ENCODE measurements around the gene ZSWIM1. TPM values are rescaled to one million over a fixed set of nuclear protein-coding genes. Genes with fewer than 3 reads are reported as not detected.

The ZSWIM1 gene
- 10 to 100 TPM in 6 of 10 donors, 1 to 10 TPM in 4; 9.2 to 12.0 (median 10.4) TPM for total RNA-seq
- 1 to 10 TPM; 3.8 to 4.9 TPM for polyA plus RNA-seq
- long read RNA-seq, donor 1 = 0 reads
- long read RNA-seq, donor 2, partial matches to known transcripts = 0 of 1 reads
- long read RNA-seq, donor 2, other reads (novel, unspliced or antisense) = 1 of 1 reads
- long read RNA-seq, donor 3, partial matches to known transcripts = 2 of 2 reads
- long read RNA-seq, donor 3, other reads (novel, unspliced or antisense) = 0 of 2 reads

- no peaks in the 10 kb centered on the region for H3K9me3 ChIP-seq
- peak; percentile 99 for DNase-seq
- peaks cover 0 to 31% (median 21%) of the 10 kb centered on the region in 9 donors for H3K4me1 ChIP-seq
- ATAC-seq = peak; percentile 95 to 99 (median 98)
- intact Hi-C loops (cut with DNase I) = loop anchor here in 3 of 10 donors (10.0 kb wide), 3 partner anchors 46 to 84 kb away; partner anchors contain the start of gene SNX21 (in 1 of the 3)
- H3K27ac ChIP-seq = peak within 1 kb of the TSS; percentile 47 to 90 (median 83)
- no peak for TF ChIP-seq CTCF (IDR thresholded peaks at IDR 0.05)
- H3K27me3 ChIP-seq = no peaks in the 10 kb centered on the region
- H3K4me3 ChIP-seq = peak within 1 kb of the TSS; percentile 57 to 79 (median 68)
- WGBS, 2 donors = 0 to 1% methylated on average over 23 of the region's 23 CpGs
- peaks cover 0 to 74% (median 28%) of the 10 kb centered on the region in 9 donors for H3K36me3 ChIP-seq
Measured at GRCh38 chr20:45880988-45881788, at the start of gene ZSWIM1. TSS of gene ZSWIM1 (plus strand) at chr20:45881227. CDS start at chr20:45882593, 1,366 bp downstream.

GRCh38 chr20:45832619-45833018, 48.4 kb upstream of the ZSWIM1 start:
- intact Hi-C loops (cut with DNase I) = loop anchor here in 3 of 10 donors (10.0 kb wide), 3 partner anchors 52 to 142 kb away; partner anchors contain the start of genes SPATA25 (in 1 of the 3), ZNF335 (in 1 of the 3) and ZSWIM1 (in 1 of the 3)
- Histone ChIP-seq H3K27ac (peak overlapping the region; percentile 78 to 99 (median 95)), H3K4me3 (peak overlapping the region in 4 of 10 donors; percentile 73 to 90 (median 79)), H3K4me1 (peaks cover 7 to 57% (median 39%) of the 10 kb centered on the region in 9 donors), H3K9me3 (no peaks in the 10 kb centered on the region), H3K27me3 (no peaks in the 10 kb centered on the region), H3K36me3 (peaks cover 0 to 22% (median 0%) of the 10 kb centered on the region in 9 donors)
- no peak for ATAC-seq
- TF ChIP-seq CTCF (IDR thresholded peaks at IDR 0.05) = no peak
- no peak for DNase-seq
- WGBS, 2 donors = 88 to 96% methylated on average over 4 of the region's 4 CpGs

- no peaks in the 10 kb centered on the region for H3K9me3 ChIP-seq
- 4% methylated on average over 33 to 35 of the region's 35 CpGs for WGBS, 2 donors
- H3K4me3 ChIP-seq = peak within 1 kb of the TSS; percentile 49 to 90 (median 75)
- ATAC-seq (peak; percentile 88 to 92 (median 89)), DNase-seq (peak; percentile 89 to 92)
- TF ChIP-seq CTCF (IDR thresholded peaks at IDR 0.05) = no peak
- intact Hi-C loops (cut with DNase I) = loop anchor here in 3 of 10 donors (10.0 kb wide), 3 partner anchors 52 to 142 kb away; partner anchors contain the start of genes SPATA25 (in 1 of the 3), ZNF335 (in 1 of the 3) and ZSWIM1 (in 1 of the 3)
- peaks cover 0 to 28% (median 0%) of the 10 kb centered on the region in 9 donors for H3K36me3 ChIP-seq
- no peaks in the 10 kb centered on the region for H3K27me3 ChIP-seq
- H3K4me1 ChIP-seq = peaks cover 7 to 59% (median 39%) of the 10 kb centered on the region in 9 donors
- peak within 1 kb of the TSS; percentile 78 to 99 (median 95) for H3K27ac ChIP-seq
Measured at GRCh38 chr20:45833030-45833882, 47.8 kb upstream of the ZSWIM1 start, which contains the start of gene SNX21. TSS of gene SNX21 (plus strand) at chr20:45833799. CDS start at chr20:45833920, 121 bp downstream.
